ENCODE data around the gene GGT1.

GGT1 gene

GRCh38 chr22:24587251-24587650 is 15.7 kb upstream of the GGT1 start:
- Histone ChIP-seq H3K4me3 (ENCODE audit: low read length, poor library complexity, severe bottlenecking) (no peak overlapping the region), H3K9ac (ENCODE audit: low read depth, low read length, poor library complexity, severe bottlenecking) (no peak overlapping the region), H3K9me2 (replicated peaks; ENCODE audit: low read depth, low read length) (no peaks in the 10 kb centered on the region), H3F3A (ENCODE audit: low read depth) (no peaks in the 10 kb centered on the region), H3K27me3 (ENCODE audit: insufficient read depth, low read length, poor library complexity, severe bottlenecking) (no peaks in the 10 kb centered on the region), H3K9me3 (ENCODE audit: insufficient read depth, low read depth, low read length) (no peaks in the 10 kb centered on the region), H4K20me1 (ENCODE audit: insufficient read depth, low read length, poor library complexity, severe bottlenecking) (no peaks in the 10 kb centered on the region), H3K4me1 (ENCODE audit: insufficient read depth, low read length, poor library complexity, severe bottlenecking) (no peaks in the 10 kb centered on the region), H3K4me2 (ENCODE audit: low read depth, low read length, poor library complexity, severe bottlenecking) (no peak overlapping the region), H3K79me2 (ENCODE audit: insufficient read depth, low read length) (no peaks in the 10 kb centered on the region), H3K36me3 (ENCODE audit: insufficient read depth, low read length) (no peaks in the 10 kb centered on the region), H2AFZ (ENCODE audit: low read length) (no peak overlapping the region)
- TF ChIP-seq EZH2phosphoT487 (IDR thresholded peaks at IDR 0.05; ENCODE audit: borderline replicate concordance) (no peak), CTCF (conservative IDR thresholded peaks at IDR 0.05; ENCODE audit: low read length) (no peak)

- no peaks in the 10 kb centered on the region for H3K36me3 ChIP-seq (ENCODE audit: insufficient read depth, low read length)
- H3K4me2 ChIP-seq (ENCODE audit: low read depth, low read length, poor library complexity, severe bottlenecking) = no peak overlapping the region
- TF ChIP-seq EZH2phosphoT487 (IDR thresholded peaks at IDR 0.05; ENCODE audit: borderline replicate concordance) (no peak), CTCF (conservative IDR thresholded peaks at IDR 0.05; ENCODE audit: low read length) (no peak)
- no peak overlapping the region for H3K9ac ChIP-seq (ENCODE audit: low read depth, low read length, poor library complexity, severe bottlenecking)
- H2AFZ ChIP-seq (ENCODE audit: low read length) = no peak overlapping the region
- no peaks in the 10 kb centered on the region for H4K20me1 ChIP-seq (ENCODE audit: insufficient read depth, low read length, poor library complexity, severe bottlenecking)
- no peaks in the 10 kb centered on the region for H3K79me2 ChIP-seq (ENCODE audit: insufficient read depth, low read length)
- no peaks in the 10 kb centered on the region for H3K4me1 ChIP-seq (ENCODE audit: insufficient read depth, low read length, poor library complexity, severe bottlenecking)
- H3K4me3 ChIP-seq (ENCODE audit: low read length, poor library complexity, severe bottlenecking) = no peak overlapping the region
- H3K9me2 ChIP-seq (replicated peaks; ENCODE audit: low read depth, low read length) = no peaks in the 10 kb centered on the region
- H3K27me3 ChIP-seq (ENCODE audit: insufficient read depth, low read length, poor library complexity, severe bottlenecking) = no peaks in the 10 kb centered on the region
- no peaks in the 10 kb centered on the region for H3F3A ChIP-seq (ENCODE audit: low read depth)
- H3K9me3 ChIP-seq (ENCODE audit: insufficient read depth, low read depth, low read length) = no peaks in the 10 kb centered on the region
Observed at GRCh38 chr22:24587948-24588347, 15.0 kb upstream of the GGT1 start.

DNA sequence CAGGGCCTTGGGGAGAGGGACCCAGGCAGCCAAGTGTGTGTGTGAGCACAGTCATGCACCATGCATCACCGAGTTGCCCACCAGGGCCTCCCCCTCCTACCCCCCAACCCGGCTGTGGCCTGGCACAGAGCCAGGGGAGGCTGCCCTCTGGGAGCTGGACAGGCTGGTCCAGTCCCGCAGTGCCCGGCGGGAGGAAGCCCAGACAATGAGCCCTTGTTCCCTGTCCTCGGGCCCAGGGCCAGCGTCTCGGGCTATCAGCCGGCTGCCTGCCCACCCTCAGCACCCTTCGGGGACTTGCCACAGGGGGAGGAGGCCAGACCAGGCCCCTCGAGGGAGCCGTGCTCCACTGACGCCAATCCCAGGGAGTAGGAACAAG is 14.6 kb upstream of the GGT1 start:
- no peak overlapping the region for H3K4me3 ChIP-seq (ENCODE audit: low read length, poor library complexity, severe bottlenecking)
- H3K79me2 ChIP-seq (ENCODE audit: insufficient read depth, low read length) = no peaks in the 10 kb centered on the region
- H3K36me3 ChIP-seq (ENCODE audit: insufficient read depth, low read length) = no peaks in the 10 kb centered on the region
- TF ChIP-seq CTCF (conservative IDR thresholded peaks at IDR 0.05; ENCODE audit: low read length) (no peak), EZH2phosphoT487 (IDR thresholded peaks at IDR 0.05; ENCODE audit: borderline replicate concordance) (no peak)
- H3K9me3 ChIP-seq (ENCODE audit: insufficient read depth, low read depth, low read length) = no peaks in the 10 kb centered on the region
- H2AFZ ChIP-seq (ENCODE audit: low read length) = no peak overlapping the region
- H3K9me2 ChIP-seq (replicated peaks; ENCODE audit: low read depth, low read length) = no peaks in the 10 kb centered on the region
- H3F3A ChIP-seq (ENCODE audit: low read depth) = no peaks in the 10 kb centered on the region
- H3K4me2 ChIP-seq (ENCODE audit: low read depth, low read length, poor library complexity, severe bottlenecking) = no peak overlapping the region
- H4K20me1 ChIP-seq (ENCODE audit: insufficient read depth, low read length, poor library complexity, severe bottlenecking) = no peaks in the 10 kb centered on the region
- no peaks in the 10 kb centered on the region for H3K27me3 ChIP-seq (ENCODE audit: insufficient read depth, low read length, poor library complexity, severe bottlenecking)
- H3K9ac ChIP-seq (ENCODE audit: low read depth, low read length, poor library complexity, severe bottlenecking) = no peak overlapping the region
- H3K4me1 ChIP-seq (ENCODE audit: insufficient read depth, low read length, poor library complexity, severe bottlenecking) = no peaks in the 10 kb centered on the region
